Spinal cord (tissue), 4 donors: ENCODE measurements around the gene FCHSD2. TPM values are rescaled to one million over a fixed set of nuclear protein-coding genes. Genes with fewer than 3 reads are reported as not detected.

ENCODE experiments used
- polyA plus RNA-seq, 2 donors: library from polyadenylated mRNA; unstranded; fragments of 120-200 nt; gene quantifications; one replicate each; pipeline ENCODE4 v1.2.1, GENCODE V29; 2013; ENCODE audit not compliant: insufficient read length in 2 of 2
- small RNA-seq: library from RNA; depleted of rRNA; stranded (forward); fragments of <200 nt; gene quantifications from one replicate; pipeline ENCODE3, GENCODE V24; 2014; ENCODE audit warnings: low replicate concordance
- total RNA-seq, 2 donors: library from RNA; depleted of rRNA in 1 of 2; stranded (reverse); fragments of 120-200 nt in 1 of 2; fragments of >200 nt in 1 of 2; gene quantifications; one replicate each; pipeline versions ENCODE4 v1.2.3 to v1.2.4, GENCODE V29; 2013 to 2014

FCHSD2 gene
- total and polyA plus RNA-seq, 4 donors: 43.4 to 82.0 (median 58.8) TPM

Small RNA genes within 50 kb of the gene (small RNA-seq; reads per million reads assigned to genes)
- not detected for gene RNU6-672P

Other genes starting within 250 kb of the FCHSD2 start
- gene P2RY2, start 76.0 kb upstream of the FCHSD2 start, total RNA-seq: under 1 TPM; 0.11 to 0.99 TPM
- under 1 TPM in 1 of 2 donors, not detected in 1; 0.10 TPM for gene P2RY2, start 76.0 kb upstream of the FCHSD2 start, polyA plus RNA-seq
- under 1 TPM; 0.50 to 0.66 TPM for gene P2RY6, start 130.0 kb upstream of the FCHSD2 start, total RNA-seq
- gene P2RY6, start 130.0 kb upstream of the FCHSD2 start, polyA plus RNA-seq: 1 to 10 TPM in 1 of 2 donors, under 1 TPM in 1; 0.96 to 1.4 TPM
- gene ARHGEF17, start 166.0 kb upstream of the FCHSD2 start, total RNA-seq: 10 to 100 TPM; 37.3 to 51.4 TPM
- 100 to 1,000 TPM in 1 of 2 donors, 10 to 100 TPM in 1; 83.6 to 105 TPM for gene ARHGEF17, start 166.0 kb upstream of the FCHSD2 start, polyA plus RNA-seq
- 1 to 10 TPM; 6.1 TPM for gene RELT, start 234.1 kb upstream of the FCHSD2 start, total RNA-seq
- gene RELT, start 234.1 kb upstream of the FCHSD2 start, polyA plus RNA-seq: 10 to 100 TPM; 13.2 to 15.2 TPM